NOMO-1 treated with DMSO at 0.1 percent for 48 hours (cell line): ENCODE measurements around the gene ZNF462.
"Not testable (repeated sequence)": the region's sequence is repeated elsewhere in the genome, so short reads cannot be mapped to it uniquely, and the experiment has no call there.

Experiments used
- DNase-seq: peaks from one replicate; lab custom pipeline; 2025; ENCODE audit not compliant: unreplicated experiment; lab: John Stamatoyannopoulos, UW

The ZNF462 gene

DNA sequence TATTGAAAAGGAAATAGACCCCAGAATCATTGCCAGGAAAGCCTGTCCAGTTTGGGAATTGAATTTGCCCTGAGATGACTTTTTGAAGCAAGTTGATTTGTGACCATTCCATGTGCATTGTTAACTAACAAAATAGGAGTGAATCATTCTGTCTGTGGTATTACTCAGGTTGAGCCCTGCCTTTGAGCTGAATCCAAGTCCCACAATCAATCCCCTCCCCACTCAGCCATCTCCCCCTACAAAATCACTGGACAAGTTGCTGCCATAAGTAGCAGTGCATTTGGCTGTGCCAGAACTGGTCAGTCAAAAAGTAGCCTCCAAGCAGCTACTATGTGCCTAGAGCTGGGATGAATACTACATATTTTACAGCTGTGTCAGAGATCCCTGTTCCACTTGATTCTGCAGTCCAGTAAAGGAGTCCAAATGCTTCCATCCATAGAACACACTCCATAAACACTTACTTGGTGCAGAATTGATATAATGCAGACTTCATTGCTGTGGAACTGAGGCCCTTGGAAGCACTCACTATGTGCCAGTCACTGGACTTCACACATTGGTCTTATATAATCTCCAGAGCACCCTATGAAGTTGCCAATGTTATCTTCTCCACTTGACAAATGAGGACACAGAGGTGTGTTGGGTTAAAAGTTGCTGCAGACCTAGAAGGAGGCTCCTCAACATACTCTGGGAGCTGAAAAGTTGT lies 96.1 kb downstream of the ZNF462 start:
- DNase-seq = no peak

DNA sequence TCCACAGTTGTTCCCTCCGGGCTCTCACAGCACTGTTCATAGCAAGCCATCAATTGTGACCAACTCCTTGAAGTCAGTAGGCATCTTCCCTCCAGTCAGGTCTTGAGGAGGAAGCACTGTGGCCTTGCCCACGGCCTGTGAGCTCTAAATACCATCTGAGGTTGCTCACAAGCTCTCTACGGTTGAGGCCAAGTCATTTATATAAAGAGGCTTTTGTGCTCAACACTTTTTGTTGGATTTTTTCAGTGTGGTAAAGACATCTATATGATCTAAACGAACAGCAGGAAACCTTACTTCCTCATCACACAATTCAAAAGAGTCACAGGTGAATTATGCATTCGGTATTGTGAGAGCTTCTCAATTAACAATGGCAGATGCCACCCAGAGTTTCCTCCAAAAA lies 97.3 kb downstream of the ZNF462 start:
- DNase-seq = no peak

DNA sequence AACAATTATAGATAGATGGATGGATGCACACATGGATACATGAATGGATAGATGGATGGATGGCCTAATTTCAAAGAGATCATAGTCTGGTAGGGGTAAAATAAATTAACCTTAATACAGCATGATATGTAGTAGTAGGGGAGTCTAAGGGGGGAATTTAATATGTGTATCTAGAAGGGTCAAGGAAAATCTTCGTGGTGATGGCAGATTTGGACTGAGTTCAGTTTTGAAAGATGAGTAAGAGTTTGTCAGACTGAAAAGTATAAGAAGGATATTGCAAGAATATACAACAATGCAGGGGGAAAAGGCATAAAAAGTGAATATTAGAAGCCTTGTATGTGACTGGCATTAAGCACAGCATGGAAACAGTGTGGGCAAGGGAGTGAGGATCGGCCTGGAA lies 98.7 kb downstream of the ZNF462 start:
- no peak for DNase-seq

DNA sequence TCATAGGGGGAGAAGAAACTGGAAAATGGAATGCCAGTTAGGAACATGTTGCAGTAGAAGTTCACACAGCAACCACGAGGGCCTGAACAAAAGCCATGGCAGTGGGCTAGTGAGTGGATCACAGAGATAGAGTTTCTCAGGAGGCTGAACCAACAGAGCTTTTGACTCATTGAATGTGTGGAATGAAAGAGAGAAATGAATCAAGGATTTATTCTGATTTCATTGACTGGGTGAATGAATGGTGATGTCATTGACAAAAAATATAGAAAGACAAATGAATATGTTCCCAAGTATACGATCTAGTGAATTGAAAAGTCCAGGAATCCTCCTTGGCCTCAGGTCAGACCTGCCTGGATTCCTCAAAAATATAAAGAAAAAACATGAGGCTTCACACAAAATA lies 99.2 kb downstream of the ZNF462 start:
- DNase-seq = no peak

DNA sequence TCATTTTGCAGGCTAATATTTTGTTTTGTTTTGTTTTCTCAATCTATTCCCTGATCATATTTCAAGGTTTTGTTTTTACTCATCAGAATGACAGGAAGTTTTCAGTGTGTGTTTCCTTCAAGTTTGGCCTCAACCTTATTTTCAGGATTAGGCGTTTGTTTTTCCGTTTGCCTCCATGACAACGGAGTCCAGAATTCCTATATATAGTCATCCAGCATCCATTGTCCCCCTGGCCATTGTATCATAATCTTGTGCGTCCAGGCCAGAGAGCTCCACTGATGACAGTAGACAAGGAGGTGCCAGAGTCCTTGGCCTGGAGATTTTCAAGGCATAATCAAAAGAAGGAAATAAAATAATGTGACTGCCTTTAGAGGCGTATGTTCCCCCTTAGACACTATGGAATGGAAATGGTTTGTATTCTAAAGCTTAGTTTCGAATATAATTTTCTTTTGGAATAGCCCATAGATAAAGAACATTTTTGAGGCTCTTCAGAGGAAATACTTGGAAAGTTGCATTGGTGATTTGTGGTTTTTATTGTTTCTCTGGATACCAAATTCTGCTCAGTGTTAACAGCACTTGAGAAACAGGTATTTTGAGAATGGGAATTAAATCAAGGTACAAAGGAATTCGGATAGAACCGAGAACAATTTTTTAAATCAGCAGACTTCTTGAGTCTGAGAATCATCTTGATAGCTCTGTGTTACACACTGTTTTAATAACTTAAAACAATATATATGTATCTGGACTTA lies 99.8 kb downstream of the ZNF462 start:
- DNase-seq = no peak

DNA sequence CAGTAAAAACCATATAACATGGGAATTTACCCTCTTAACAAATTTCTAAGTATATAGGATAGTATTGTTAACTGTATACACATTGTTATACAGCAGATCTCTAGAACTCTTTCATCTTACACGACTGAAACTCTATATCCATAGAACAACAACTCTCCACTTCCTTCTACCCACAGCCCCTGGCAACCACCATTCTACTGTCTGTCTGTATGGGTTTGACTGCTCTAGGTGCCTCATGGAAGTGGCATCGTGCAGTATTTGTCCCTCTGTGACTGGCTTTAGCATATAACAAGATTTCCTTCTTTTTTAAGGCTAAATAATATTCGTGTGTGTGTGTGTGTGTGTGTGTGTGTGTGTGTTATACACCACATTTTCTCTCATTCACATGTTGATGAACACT lies 100.7 kb downstream of the ZNF462 start:
- no peak for DNase-seq

DNA sequence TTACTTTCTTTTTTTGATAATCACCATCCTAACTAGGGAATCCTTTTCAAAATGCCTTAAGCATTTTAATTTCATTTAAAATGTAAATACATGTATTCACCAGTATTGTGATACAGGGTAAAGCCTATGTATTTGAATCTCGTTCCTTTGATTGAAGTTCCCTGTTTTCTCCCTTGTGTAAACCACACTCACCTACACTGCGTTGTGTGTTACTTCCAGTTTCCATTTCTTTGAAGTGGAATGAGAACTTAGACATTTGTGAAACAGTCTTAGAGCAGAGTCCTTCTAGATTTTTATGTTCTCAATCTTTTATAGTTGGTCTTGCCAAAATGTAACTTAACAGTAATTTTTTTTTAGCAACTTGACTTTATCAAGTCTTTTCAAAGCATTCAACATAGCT lies 101.4 kb downstream of the ZNF462 start:
- no peak for DNase-seq

DNA sequence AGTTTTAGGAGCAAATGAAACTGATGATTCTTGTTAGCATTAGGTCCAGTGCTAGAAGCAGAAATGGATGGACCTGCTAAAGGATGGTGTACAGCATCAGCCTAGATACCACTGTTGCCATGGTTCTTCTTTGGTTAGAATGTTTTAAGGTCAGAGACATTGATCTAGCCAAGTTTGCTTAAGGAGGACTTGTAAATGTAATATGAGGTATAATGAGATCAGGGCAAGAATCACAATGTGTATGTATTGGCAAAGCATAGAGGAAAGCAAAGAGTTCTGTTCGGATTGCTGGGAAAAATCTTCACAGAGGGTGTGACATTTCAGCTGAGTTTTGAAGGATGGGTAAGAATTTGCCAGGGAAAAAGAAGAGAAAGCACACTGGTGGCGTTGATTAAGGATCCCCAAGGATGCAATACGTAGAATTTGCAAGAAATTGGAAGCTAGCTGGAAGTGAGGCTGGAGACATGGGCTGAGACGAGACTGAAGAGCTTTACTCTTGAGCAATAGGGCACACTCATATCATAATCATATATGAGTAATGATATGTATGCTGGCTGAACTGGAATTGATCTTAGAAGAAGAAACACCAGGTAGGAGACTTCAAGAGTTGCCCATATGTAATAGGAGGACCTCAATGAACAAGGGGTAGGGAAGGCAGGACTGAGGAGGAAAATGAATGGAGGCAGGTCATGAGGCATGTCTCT lies 102.0 kb downstream of the ZNF462 start:
- DNase-seq = no peak

DNA sequence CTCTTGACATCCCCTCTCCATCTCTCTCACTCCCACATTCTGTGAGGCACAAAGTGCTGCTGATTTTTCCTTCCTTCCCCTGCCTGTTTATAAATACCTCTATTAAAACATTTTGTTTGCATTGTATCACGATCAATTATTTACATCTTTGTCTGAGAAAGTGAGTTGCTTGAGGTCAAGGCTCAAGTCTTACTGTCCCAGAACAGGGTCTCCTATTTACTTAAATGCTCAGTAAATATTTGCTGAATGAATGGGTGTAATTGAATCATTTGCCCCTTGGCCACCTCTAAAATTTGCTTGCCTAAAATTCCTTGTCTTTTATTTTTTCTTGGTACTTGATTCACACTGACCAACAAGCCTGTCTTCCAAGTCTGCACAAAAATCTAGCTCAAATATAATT lies 103.5 kb downstream of the ZNF462 start:
- DNase-seq = no peak

DNA sequence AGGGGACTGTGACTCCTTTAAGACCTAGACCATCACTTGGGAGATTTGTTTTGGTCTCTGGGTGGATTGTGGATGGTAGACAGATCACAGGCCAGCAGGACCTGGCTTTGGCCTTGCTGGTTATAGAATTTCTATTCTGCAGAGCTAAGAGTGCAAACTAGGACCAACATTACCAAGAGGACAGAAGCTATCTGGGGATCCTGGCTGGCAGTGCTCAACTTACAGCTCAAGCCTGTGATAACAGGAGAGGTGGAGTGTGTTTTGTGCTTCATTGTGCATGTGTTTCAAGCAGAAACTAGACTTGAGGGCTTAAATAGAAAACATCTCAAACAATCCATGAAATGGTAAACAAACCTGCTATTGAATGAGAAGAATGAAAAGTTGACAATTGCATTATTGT lies 106.7 kb downstream of the ZNF462 start:
- DNase-seq = no peak

DNA sequence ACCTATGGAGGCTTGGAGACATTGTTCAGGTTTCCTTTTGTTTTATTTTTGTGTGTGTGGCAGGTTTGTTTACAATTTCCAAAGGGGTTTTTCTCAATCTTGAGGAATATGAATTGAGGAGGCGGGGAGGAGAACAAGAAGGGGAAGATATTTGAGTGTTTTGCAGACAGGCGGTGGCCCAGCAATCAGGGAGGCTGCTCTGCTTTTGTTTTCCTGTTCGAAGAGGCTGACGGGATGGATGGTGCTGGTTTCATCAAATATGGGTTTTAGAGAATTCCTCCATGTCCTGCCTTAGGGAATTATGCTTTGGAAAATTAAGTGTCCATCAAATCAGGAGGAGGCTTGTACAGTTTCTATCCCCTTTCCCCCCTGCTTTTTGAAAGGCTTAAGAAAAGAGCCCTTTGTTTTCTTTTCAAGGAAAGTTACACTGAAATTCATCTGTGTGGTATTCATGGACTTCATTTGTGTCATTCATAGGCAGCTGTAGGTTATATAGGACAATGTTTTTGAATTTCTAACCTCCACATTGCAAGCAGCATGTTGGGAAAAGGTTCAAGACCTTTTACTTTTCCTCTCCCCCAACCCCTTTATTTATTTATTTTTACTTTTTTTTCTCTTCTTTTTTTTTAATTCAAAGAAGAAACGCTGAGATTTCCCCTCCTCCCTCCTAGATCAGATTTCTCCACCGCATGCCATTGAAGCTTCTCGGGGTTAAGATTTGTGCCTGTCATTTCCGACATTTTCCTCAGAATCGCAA lies 107.4 kb downstream of the ZNF462 start:
- no peak for DNase-seq

DNA sequence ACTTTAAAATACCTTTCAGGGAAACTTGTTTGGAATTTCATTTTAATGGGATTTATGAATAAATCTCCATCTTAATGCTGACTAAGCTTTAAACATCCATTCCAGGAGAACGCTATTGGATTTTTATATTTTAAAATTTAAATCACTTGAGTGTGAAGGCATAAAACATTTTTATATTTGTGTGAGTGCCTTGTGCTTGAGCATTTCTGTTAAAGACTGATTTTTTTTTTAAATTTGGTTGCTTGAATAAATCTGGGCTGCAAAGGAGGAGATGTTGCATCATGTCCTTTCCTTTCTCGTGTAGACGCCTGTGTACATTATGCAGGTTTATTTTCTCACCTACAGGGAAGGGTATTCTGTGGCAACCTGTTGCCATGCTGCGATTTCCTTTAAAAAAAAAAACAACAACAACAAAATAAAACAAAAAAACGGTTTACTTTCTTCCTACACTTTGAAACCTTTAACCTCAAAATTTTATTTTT lies 108.1 kb downstream of the ZNF462 start:
- no peak for DNase-seq

DNA sequence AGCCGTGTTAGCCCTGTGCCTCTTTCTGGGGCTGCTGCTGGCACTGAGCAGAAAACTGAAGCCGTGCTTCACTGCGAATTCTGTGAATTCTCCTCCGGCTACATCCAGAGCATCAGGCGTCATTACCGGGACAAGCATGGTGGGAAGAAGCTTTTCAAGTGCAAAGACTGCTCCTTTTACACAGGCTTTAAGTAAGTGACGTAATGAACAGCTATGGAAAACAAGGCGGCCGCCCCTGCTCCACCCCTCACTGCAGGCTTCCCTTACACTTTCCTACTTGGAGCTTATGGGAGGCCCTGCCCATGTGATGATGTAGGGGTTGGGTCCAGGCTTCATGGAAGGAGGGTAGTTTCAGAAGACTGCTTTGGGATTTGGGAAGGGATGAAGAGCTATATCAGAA lies 109.1 kb downstream of the ZNF462 start:
- DNase-seq = no peak

DNA sequence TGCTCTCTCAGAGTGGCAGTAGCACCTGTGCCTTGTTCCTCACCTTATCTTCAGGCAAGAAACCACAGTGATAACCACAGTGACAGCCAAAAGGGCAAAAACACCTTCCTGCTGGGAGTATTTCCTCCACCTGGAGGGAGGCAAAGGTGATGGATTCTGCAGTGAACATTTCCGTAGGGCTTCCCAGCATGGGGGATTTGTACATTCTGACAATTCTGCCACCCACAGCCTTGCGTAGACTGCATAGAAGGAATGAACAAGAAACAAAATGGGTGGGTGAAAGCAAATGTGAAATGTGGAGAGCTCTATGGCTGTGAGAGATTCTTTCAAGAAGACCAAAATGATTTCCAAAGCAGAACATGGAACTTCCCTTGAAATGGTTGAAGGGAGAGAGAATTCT lies 111.4 kb downstream of the ZNF462 start:
- no peak for DNase-seq

DNA sequence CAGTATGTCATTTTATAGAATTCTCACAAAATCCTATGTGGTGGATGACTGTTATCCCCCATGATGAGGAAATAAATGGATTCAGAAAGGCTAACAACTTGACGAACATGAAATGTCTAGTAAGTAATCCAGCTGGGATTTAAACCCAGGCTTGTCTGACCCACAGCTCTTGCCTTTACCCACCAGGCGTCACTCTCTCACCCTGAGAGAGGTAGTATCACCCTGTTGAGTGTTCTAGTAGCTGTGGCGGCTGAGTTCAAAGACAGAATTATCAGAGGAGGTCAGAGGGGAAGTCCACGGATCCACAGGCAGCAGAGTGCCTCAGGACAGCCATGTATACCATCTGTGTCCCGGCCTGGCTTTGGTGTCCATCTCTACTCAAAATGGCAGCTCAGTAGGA lies 113.8 kb downstream of the ZNF462 start:
- no peak for DNase-seq

DNA sequence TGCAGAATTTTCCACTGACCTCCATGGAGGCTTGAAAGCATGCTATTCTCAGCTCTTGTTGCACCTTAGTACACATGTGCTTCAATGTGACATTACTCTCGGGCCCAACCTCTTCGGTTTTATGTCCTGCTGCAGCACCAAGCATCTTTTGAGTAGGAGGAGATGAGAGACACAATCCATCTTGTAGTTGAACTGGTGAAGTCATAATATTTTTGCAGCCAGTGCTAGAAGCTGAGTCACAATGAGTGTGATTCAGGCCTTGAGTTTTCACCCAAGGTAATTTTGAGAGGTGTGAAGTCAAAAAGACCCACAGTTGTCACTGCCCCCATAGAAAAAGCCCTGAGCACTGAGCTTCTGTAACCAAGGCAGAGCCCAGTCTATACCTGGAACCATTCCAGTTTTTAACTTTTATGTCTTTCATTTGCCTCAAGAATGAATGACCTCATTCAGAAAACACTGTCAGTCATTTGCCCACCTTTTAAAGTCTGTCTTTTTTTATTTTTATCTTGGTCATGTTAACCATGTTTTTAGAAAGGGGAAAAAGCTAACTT lies 117.7 kb downstream of the ZNF462 start:
- no peak for DNase-seq

DNA sequence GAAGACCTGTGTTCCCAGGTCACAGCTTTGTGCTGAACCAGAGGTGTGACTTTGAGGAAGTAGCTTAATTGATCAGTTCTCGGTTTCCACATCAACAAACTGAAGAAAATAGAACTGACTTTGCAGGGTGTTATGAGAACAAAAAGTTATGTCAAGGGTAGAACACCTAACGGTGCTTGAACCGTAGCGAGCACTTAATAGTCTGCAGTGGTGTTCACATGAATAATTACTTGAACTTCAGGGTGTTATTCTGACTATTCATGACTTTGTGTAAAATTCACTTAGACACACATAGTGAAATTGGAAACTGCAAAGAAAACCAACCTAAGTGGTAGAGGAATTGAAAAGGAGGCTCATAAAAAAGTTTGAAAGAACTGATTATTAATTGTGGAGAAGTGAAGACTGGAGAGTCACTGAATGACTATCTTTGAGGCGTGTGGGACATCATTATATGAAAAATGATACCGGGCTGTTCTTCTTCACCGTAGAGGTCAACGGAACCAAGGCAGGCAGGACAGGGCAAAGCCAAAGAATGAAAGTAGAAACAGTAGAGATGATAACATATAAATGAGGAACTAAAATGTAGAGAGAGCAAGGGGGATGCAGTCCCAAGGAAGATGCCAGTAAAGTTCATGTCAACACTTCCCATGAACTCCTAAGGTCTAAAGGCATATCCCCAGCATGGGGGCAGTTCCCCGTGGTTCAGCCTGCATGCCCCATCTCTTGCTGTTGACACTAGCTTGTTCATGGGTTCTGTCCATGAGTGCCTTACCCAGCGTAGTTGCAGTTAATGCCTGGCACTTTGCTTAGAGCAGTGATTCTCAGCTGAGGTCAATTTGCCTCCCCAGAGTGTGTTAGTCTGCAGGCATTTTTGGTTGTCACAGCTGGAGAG lies 118.7 kb downstream of the ZNF462 start:
- DNase-seq = no peak

DNA sequence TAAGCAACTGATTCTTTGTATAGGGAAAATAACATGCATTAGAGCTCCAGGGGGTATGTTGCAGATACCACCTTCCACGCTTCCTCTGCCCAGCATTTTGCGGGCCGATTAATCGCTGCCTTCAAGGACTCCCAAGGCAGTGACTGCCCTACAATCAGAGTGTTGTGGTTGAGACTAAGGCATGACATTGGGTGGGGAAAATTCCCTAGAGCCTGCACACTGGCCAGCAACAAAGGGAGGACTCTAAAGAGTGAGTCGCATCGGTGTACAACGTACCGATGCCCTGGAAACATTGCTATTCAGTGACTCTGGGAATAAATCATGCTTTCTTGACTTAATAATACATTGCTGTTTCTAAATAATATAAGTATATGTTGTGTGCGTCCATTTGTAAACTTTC lies 119.7 kb downstream of the ZNF462 start:
- DNase-seq = no peak

DNA sequence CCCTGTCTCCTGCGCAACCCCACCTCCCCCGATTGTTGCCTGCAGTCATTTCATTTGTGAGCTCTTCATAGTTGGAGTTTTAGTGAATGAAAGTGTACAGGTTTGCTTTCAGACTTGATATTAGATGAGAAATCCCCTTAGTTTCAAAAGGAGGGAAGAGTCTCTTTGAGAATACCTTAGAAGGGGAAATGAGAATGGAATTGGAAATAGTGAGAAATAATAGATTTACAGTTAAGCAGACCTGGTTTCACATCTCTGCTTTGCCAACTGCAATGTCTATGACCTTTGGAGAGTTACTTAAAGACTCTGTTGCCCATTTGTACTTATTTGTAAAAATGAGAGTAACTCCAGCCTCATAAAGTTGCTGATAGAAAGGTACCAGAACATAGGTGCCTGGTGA lies 120.4 kb downstream of the ZNF462 start:
- DNase-seq = no peak

DNA sequence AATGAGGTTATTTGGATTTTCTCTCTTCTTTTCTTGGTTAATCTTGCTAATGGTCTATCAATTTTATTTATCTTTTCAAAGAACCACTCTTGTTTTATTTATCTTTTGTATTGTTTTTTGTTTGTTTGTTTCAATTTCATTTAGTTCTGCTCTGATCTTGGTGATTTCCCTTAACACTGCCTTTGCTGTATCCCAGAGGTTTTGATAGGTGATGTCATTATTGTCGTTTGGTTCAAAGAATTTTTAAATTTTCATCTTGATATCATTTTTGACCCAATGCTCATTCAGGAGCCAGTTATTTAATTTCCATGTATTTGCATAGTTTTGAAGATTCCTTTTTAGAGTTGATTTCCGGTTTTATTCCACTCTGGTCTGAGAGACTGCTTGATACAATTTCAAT lies 126.9 kb downstream of the ZNF462 start:
- not testable (repeated sequence) for DNase-seq
